ENCODE measurements around the gene MCM10.
"Not testable (repeated sequence)": the region's sequence is repeated elsewhere in the genome, so short reads cannot be mapped to it uniquely, and the experiment has no call there.

Gene MCM10

GRCh38 chr10:13222566-13222965 is 61.2 kb downstream of the MCM10 start:
- no peak for DNase-seq

GRCh38 chr10:13223241-13223640 is 61.9 kb downstream of the MCM10 start:
- DNase-seq = no peak

DNA sequence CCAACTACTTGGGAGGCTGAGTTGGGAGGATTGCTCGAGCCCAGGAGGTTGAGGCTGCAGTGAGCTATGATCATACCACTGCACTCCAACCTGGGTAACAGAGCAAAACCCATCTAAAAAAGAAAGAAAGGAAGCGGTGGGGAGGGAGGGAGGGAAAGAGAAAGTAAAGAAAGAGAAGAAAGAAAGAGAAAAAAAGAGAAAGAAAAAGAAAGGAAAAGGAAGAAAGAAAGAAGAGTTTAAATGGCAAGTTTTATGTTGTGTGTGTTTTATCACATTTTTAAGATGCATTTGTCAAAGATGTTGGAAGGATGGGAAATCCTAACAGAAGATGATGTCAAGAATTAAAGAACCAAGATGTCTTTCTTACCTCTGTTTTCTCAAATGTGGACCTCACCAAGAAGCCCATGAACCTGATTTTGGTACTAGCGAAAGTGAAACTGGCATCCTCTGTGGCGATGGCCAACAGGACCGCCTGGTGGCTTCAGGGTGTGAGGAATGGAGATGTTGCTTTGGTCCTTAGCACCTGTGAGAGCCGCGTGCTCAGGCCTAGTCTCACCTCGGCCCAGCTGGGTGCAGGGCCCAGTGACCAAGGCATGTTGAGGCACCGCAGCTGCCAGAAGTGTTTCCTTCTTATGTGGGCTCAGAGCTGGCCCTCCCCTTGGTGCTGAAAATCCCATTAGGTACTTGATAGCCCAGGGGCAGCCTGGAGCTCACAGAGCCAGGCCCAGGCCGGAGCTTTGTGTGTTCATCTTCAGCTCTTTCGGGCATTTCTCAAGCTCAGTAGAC is 63.0 kb downstream of the MCM10 start:
- no peak for DNase-seq

DNA sequence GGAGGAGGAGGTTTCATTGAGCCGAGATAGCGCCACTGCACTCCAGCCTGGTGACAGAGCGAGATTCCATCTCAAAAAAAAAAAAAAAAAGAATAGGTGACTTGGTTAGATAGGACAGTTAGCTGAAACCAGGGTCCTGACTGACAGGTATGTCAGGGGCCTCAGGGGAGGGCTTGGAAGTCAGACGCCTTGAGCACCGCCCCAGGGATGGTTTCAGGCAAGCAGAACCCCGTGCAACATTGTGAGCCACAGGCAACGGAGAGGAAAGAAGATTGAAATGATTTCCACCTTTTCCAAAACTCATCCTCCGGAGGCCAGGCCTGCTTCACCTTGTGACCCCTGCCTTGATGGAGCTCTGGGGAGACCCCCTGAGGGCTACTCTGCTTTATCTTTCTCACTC is 64.2 kb downstream of the MCM10 start:
- no peak for DNase-seq

DNA sequence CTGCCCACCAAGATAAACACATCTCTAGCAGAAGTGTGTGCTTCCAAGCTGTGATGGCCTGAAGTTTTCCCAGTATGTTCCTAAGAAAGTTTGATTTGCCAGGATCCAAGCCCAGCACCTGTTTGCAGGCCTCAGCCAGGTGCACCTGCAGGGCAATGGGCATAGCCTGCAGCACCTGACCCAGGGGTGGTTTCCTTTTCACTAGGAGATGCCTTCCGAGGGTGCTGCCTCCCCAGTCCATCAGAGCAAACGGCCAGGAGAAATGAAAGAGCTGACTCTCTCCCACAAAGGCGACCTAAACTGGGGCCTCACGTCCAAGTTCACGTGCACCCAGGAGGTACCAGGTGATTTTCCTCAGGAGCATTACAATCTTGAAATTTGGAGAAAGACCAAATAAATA is 65.7 kb downstream of the MCM10 start:
- DNase-seq = no peak

GRCh38 chr10:13231190-13231589 is 69.8 kb downstream of the MCM10 start:
- DNase-seq = no peak

- DNase-seq = no peak
Observed at GRCh38 chr10:13231808-13232207, 70.5 kb downstream of the MCM10 start.

DNA sequence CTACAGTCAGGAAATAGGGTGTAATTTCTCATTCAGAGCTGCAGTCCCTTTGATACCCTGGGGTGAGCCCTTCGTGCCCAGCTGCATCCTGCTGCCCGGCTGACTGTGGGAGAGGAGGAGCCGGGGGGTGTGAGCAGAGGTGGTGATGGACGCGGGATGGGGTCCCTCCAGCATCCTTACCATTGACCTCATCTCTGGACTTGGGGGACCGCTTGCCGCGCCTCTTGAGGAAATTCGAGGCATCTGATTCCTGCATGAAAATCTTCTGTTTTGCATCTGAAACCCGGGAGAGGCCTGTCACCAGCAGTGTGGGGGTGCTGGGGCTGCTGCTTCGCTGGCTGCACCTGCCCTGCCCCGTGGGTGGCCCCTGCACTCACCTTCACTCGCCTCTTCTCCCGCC is 72.0 kb downstream of the MCM10 start:
- no peak for DNase-seq

DNA sequence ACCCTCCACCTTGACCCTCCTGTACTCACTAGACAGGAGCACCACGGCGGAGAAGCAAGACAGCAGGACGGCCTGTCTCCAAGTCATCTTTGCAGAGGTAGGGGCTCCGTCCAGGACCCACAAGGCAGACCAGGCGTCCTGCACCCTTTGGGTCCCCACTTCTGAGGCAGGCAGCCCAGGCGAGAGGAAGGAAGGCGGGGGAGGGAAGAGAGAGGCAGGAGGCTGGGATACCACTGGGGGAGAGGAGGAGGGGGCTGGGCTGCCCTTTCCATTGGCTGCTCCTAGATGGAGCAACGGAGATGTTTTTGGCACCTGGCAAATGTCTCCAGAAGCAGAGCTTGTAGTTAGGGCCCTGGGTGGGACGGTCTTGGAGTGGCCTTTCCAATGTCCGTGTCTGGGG is 72.8 kb downstream of the MCM10 start, which contains the start of gene UCMA:
UCMA (minus strand) TSS at position 203 of the 400 bp plus-strand sequence; CDS start at position 87, 116 bp downstream.
- no peak for DNase-seq

- DNase-seq = not testable (repeated sequence)
Observed at GRCh38 chr10:13234736-13235135, 73.4 kb downstream of the MCM10 start.

GRCh38 chr10:13236638-13237037 is 75.3 kb downstream of the MCM10 start:
- DNase-seq = no peak

- DNase-seq = no peak
Observed at GRCh38 chr10:13238271-13239077, 77.1 kb downstream of the MCM10 start.

DNA sequence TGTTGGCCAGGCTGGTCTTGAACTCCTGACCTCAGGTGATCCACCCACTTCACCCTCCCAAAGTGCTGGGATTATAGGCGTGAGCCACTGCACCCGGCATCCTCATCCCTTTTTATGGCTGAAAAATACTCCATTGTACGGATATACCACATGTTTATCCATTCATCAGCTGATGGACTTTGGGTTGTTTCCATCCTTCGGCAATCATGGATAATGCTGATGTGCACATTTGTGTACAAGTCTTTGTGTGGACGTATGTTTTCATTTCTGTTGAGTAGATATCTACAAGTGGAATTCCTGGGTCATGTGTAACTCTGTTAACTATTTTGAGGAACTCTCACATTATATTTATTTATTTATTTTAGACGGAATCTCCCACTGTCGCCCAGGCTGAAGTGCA is 78.6 kb downstream of the MCM10 start:
- no peak for DNase-seq

DNA sequence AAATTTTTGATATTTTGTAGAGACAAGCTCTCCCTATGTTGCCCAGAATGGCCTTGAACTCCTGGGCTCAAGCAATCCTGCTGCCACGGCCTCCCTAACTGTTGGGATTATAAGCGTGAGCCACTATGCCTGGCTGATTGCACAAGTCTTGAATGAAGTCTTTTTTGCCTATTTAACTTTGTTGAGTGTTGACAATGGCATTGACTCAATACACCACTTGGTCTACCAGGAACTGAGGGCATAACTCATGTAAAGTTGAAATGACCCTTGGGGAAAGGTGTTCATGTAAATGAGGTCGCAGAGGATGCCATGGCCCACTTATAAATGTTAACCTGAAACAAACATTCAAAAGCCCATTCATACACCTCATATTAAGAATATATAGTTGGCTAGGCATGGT is 80.3 kb downstream of the MCM10 start:
- no peak for DNase-seq

- not testable (repeated sequence) for DNase-seq
Observed at GRCh38 chr10:13242260-13242659, 80.9 kb downstream of the MCM10 start.

DNA sequence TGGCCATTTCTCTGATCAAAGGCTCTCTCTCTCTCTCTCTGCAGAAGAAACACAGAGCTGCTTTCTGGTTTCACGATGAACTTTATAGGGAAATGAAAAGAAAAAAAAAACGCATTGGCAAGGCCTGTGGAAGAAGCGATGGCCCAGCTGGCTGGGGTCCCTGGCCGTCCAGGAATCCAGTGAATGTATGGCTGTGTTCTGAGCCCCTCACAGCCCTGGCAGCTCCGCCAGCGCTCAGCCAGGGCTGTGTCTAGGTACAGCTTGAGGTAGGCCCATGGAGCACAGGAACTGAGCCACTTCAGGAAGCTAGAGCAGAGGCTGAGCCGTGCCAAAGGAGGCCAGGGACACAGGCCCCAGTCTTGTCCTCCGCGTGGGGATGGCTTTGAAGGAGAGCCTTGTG is 85.9 kb downstream of the MCM10 start:
- DNase-seq = no peak

GRCh38 chr10:13247784-13248183 is 86.4 kb downstream of the MCM10 start:
- no peak for DNase-seq

DNA sequence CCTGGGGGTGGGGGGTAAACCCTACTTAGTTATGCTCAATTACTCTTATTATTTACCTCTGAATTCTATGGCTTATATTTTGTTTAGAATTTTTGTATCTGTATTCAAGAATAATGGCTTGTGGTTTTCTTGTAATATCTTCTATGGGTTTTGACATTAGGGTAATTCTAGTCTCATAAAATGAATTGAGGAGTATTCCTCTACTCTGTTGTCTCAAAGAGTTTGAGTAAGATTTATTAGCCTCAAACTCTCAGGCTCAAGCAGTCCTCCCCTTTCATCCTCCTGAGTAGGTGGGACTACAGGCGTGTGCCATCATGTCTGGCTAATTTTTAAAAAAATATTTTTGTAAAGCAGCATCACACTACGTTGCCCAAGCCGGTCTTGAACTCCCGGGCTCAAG is 92.4 kb downstream of the MCM10 start:
- DNase-seq = no peak

- no peak for DNase-seq
Observed at GRCh38 chr10:13256627-13257026, 95.3 kb downstream of the MCM10 start.

GRCh38 chr10:13257621-13258140 is 96.3 kb downstream of the MCM10 start:
- DNase-seq = no peak

Data from NCI-H2081 (cell line).